Measurements from ENCODE around the gene PRXL2C.

Gene PRXL2C

GRCh38 chr9:96612105-96612965, 42.8 kb downstream of the PRXL2C start:
- peak; percentile 40 for DNase-seq

- no peak for DNase-seq
Observed at GRCh38 chr9:96611302-96611701, 43.8 kb downstream of the PRXL2C start.

- DNase-seq = no peak
Observed at GRCh38 chr9:96609732-96610131, 45.4 kb downstream of the PRXL2C start.

GRCh38 chr9:96607971-96608370, 47.1 kb downstream of the PRXL2C start:
- no peak for DNase-seq

- no peak for DNase-seq
Observed at GRCh38 chr9:96605328-96605727, 49.8 kb downstream of the PRXL2C start.

- no peak for DNase-seq
Observed at GRCh38 chr9:96604004-96604319, 51.2 kb downstream of the PRXL2C start.

- no peak for DNase-seq
Observed at GRCh38 chr9:96603305-96604003, 51.7 kb downstream of the PRXL2C start.

GRCh38 chr9:96599298-96599697, 55.8 kb downstream of the PRXL2C start:
- no peak for DNase-seq

- no peak for DNase-seq
Observed at GRCh38 chr9:96596601-96597111, 58.5 kb downstream of the PRXL2C start.

Measured in NCI-H226 (cell line).